ENCODE results near the gene RPRD1A.

DNA sequence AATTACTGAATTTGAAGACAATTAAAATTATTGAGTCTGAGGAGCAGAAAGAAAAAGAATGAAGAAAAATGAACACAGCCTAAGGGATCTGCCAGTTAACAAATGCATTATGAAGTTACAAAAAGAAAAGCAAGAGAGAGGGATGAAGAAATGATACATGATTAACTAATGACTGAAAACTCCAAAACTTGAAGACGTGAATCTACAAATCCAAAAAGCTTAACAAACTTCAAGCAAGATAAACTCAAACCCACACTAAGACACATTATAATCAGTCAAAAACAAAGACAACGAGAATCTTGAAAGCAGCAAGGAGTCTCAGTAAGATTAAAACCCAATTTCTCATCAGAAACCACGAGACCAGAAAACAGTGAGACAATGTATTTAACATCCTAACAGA, 15.6 kb downstream of the RPRD1A start:
- no peak for TF ChIP-seq CTCF (IDR thresholded peaks at IDR 0.05 in 2 of 3, conservative IDR thresholded peaks at IDR 0.05 in 1 of 3; ENCODE audit: borderline replicate concordance in 1 of 3, insufficient read depth in 1 of 3, low read depth in 2 of 3, low read length in 2 of 3)
- TF ChIP-seq REST (IDR thresholded peaks at IDR 0.05; ENCODE audit: low read depth): no peak
- TF ChIP-seq TCF7L2 (IDR thresholded peaks at IDR 0.05; ENCODE audit: borderline replicate concordance, extremely low read depth, insufficient read depth, insufficient read length): no peak
- TF ChIP-seq YY1 (IDR thresholded peaks at IDR 0.05; ENCODE audit: extremely low read depth, insufficient replicate concordance, low read depth, low read length): no peak
- TF ChIP-seq POLR2A (IDR thresholded peaks at IDR 0.05; ENCODE audit: borderline replicate concordance, extremely low read depth, insufficient read depth, insufficient read length): no peak
- no peak for TF ChIP-seq POLR2AphosphoS5 (IDR thresholded peaks at IDR 0.05; ENCODE audit: low read depth, low read length)
- TF ChIP-seq ATF3 (IDR thresholded peaks at IDR 0.05): no peak
- no peak for TF ChIP-seq SP1 (IDR thresholded peaks at IDR 0.05; ENCODE audit: low read depth)
- TF ChIP-seq EZH2 (IDR thresholded peaks at IDR 0.05): no peak
- TF ChIP-seq SIN3A (IDR thresholded peaks at IDR 0.05; ENCODE audit: low read depth): no peak

Data from HCT116 (cell line).